ENCODE results near the gene NLRC3. TPM values are rescaled to one million over a fixed set of nuclear protein-coding genes. Genes with fewer than 3 reads are reported as not detected.

NLRC3 gene
- total and polyA plus RNA-seq, 3 donors from 2014 or later = 0.76 to 3.0 (median 1.9) TPM

GRCh38 chr16:3564889-3565141 is 12.4 kb downstream of the NLRC3 start:
- no peak overlapping the region for H3K27ac ChIP-seq
- TF ChIP-seq POLR2A (IDR thresholded peaks at IDR 0.05) = no peak
- no peak for TF ChIP-seq CTCF (IDR thresholded peaks at IDR 0.05)
- no peaks in the 10 kb centered on the region for H3K36me3 ChIP-seq (ENCODE audit: low read depth, missing control alignments)
- H3K4me1 ChIP-seq = no peaks in the 10 kb centered on the region
- no peaks in the 10 kb centered on the region for H3K27me3 ChIP-seq
- 90 to 93% methylated on average over 7 to 9 of the region's 9 CpGs for WGBS, 2 donors
- H3K4me3 ChIP-seq = no peak overlapping the region
- DNase-seq = no peak
- H3K9me3 ChIP-seq = no peaks in the 10 kb centered on the region
- intact Hi-C loops (cut with DNase I; ENCODE audit: low total_unique reads) = no loop called here

- Histone ChIP-seq H3K4me3 (no peak overlapping the region), H3K27ac (no peak overlapping the region), H3K27me3 (no peaks in the 10 kb centered on the region), H3K9me3 (no peaks in the 10 kb centered on the region), H3K4me1 (no peaks in the 10 kb centered on the region), H3K36me3 (ENCODE audit: low read depth, missing control alignments) (no peaks in the 10 kb centered on the region)
- 96% methylated on average over 29 to 38 of the region's 43 CpGs for WGBS, 2 donors
- DNase-seq = no peak
- intact Hi-C loops (cut with DNase I; ENCODE audit: low total_unique reads) = no loop called here
- TF ChIP-seq POLR2A (IDR thresholded peaks at IDR 0.05) (no peak), CTCF (IDR thresholded peaks at IDR 0.05) (no peak)
These were observed 12.9 kb downstream of the NLRC3 start for GRCh38 chr16:3564130-3564888.

DNA sequence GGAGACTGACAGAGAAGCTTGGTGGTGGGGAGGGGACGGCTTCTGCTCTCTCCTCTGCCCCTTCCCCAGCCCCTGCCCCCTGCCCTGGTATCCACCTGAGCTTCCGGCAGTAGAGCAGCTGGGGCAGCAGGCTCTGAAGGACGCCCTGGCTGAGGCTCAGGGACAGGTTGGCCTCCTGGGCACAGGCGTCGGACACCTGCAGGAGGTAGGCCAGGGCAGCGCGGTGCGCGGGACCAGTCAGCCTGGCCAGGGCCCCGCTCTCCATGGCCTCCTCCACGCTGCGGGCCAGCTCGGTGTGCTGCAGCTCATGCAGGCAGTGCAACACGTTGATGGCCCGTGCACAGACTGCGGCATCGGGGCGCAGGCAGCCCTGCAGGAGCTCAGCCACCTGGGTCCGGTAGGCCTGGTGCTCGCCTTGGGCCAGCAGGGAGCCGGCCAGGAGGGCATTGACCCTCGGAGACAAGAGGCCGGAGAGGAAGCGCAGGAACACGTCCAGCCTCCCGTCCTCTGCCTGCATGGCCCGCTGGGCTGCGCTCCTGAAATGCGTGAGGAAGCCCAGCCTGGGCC is 14.2 kb downstream of the NLRC3 start:
- Histone ChIP-seq H3K4me3 (no peak overlapping the region), H3K4me1 (no peaks in the 10 kb centered on the region), H3K36me3 (ENCODE audit: low read depth, missing control alignments) (no peaks in the 10 kb centered on the region), H3K27me3 (no peaks in the 10 kb centered on the region), H3K9me3 (no peaks in the 10 kb centered on the region), H3K27ac (no peak overlapping the region)
- WGBS, 2 donors = 93 to 94% methylated on average over 6 to 24 of the region's 29 CpGs
- no peak for DNase-seq
- no peak for TF ChIP-seq POLR2A (IDR thresholded peaks at IDR 0.05)
- TF ChIP-seq CTCF (IDR thresholded peaks at IDR 0.05) = no peak
- intact Hi-C loops (cut with DNase I; ENCODE audit: low total_unique reads) = no loop called here

DNA sequence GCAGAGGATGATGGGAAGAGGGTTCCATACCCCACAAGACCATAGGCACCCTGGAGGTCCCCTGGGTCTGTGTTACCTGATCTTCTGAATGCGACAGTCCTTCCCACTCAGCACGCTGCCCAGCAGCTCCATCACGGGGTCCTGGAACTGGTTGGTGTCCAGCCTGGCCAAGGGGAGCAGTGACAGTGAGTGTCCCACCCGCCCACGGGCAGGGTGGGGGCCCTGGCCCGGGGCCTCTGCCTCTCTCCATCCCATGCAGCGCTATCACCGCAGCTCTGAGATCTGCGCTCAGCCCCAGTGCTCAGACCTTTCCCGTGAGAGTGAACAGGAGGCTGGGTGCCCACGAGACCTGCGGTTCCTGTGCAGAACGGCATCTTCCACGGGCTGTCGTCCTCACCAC is 15.6 kb downstream of the NLRC3 start:
- Histone ChIP-seq H3K9me3 (no peaks in the 10 kb centered on the region), H3K27ac (no peak overlapping the region), H3K36me3 (ENCODE audit: low read depth, missing control alignments) (no peaks in the 10 kb centered on the region), H3K27me3 (no peaks in the 10 kb centered on the region), H3K4me3 (no peak overlapping the region), H3K4me1 (no peaks in the 10 kb centered on the region)
- TF ChIP-seq CTCF (IDR thresholded peaks at IDR 0.05) (no peak), POLR2A (IDR thresholded peaks at IDR 0.05) (no peak)
- DNase-seq = no peak
- intact Hi-C loops (cut with DNase I; ENCODE audit: low total_unique reads) = no loop called here
- 91 to 93% methylated on average over 3 to 15 of the region's 15 CpGs for WGBS, 2 donors

Data from testis (tissue), 3 donors.